Breast epithelium (tissue), 3 donors: ENCODE results near the gene KCNE4.

Source experiments
- POLR2A ChIP-seq: fragments of 450-650 bp; IDR thresholded peaks from one replicate; pipeline ENCODE4 v1.6.1; 2016; ENCODE audit warnings: antibody characterized with exemption, mild to moderate bottlenecking, moderate library complexity
- POLR2AphosphoS5 ChIP-seq, 3 donors: sonication (generic); formaldehyde crosslinking; IDR thresholded peaks; one replicate each; pipeline ENCODE4 v1.6.1; 2017; ENCODE audit warnings: antibody characterized with exemption in 3 of 3
- TF ChIP-seq, protein P1 (sequence below), 3 donors: fragments of 450-650 bp; IDR thresholded peaks; one replicate each; pipeline ENCODE4 v1.5.1; 2016 to 2017; ENCODE audit warnings: antibody characterized with exemption in 3 of 3, mild to moderate bottlenecking in 3 of 3, moderate library complexity in 3 of 3

DNA sequence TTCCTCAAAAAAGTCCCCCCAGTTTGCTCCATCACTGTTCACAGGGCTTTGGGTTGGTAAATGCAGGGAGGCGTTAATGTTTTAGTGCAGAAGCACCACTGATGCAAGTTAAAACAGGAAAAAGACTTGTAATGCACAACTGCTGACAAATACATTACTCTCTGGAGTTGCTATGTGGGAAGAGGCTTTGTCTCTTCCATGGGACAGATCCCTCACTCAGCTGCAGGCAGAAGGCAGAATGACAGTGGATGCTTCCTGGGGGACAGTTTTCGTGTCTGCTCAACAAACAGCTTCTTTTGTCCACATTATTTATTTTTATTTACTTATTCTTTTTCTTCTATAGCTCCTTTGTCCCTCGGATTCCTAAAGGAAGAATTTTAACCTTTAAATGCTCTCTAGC lies 22.7 kb upstream of the KCNE4 start:
- TF ChIP-seq, protein P1, sequence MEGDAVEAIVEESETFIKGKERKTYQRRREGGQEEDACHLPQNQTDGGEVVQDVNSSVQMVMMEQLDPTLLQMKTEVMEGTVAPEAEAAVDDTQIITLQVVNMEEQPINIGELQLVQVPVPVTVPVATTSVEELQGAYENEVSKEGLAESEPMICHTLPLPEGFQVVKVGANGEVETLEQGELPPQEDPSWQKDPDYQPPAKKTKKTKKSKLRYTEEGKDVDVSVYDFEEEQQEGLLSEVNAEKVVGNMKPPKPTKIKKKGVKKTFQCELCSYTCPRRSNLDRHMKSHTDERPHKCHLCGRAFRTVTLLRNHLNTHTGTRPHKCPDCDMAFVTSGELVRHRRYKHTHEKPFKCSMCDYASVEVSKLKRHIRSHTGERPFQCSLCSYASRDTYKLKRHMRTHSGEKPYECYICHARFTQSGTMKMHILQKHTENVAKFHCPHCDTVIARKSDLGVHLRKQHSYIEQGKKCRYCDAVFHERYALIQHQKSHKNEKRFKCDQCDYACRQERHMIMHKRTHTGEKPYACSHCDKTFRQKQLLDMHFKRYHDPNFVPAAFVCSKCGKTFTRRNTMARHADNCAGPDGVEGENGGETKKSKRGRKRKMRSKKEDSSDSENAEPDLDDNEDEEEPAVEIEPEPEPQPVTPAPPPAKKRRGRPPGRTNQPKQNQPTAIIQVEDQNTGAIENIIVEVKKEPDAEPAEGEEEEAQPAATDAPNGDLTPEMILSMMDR (IDR thresholded peaks at IDR 0.05): no peak
- TF ChIP-seq POLR2AphosphoS5 (IDR thresholded peaks at IDR 0.05) (no peak), POLR2A (no peak)
